ENCODE measurements around the gene PTPMT1.
"Not testable (repeated sequence)": the region's sequence is repeated elsewhere in the genome, so short reads cannot be mapped to it uniquely, and the experiment has no call there.

PTPMT1 gene

GRCh38 chr11:47546274-47546673 lies 19.1 kb upstream of the PTPMT1 start:
- H3K27ac ChIP-seq (ENCODE audit: low read depth, low read length); H3K4me3 ChIP-seq (ENCODE audit: low read depth in 1 of 2, low read length in 2 of 2); H3K36me3 ChIP-seq (ENCODE audit: control insufficient read depth in 1 of 2, insufficient read depth in 2 of 2, low read length in 2 of 2); H3K9ac ChIP-seq (ENCODE audit: low read depth in 1 of 2, low read length in 2 of 2); H3K4me1 ChIP-seq (ENCODE audit: control insufficient read depth in 1 of 2, insufficient read depth in 2 of 2, low read length in 2 of 2); H3K27me3 ChIP-seq (ENCODE audit: control insufficient read depth in 1 of 2, insufficient read depth in 2 of 2, low read length in 2 of 2); H3K9me3 ChIP-seq (ENCODE audit: control insufficient read depth in 1 of 2, low read length in 2 of 2): not testable (repeated sequence)

GRCh38 chr11:47550288-47551047 lies 14.9 kb upstream of the PTPMT1 start:
- H3K9me3 ChIP-seq (ENCODE audit: control insufficient read depth in 1 of 2, low read length in 2 of 2) = no peaks in the 10 kb centered on the region
- no peaks in the 10 kb centered on the region for H3K27me3 ChIP-seq (ENCODE audit: control insufficient read depth in 1 of 2, insufficient read depth in 2 of 2, low read length in 2 of 2)
- no peaks in the 10 kb centered on the region for H3K36me3 ChIP-seq (ENCODE audit: control insufficient read depth in 1 of 2, insufficient read depth in 2 of 2, low read length in 2 of 2)
- no peak overlapping the region for H3K9ac ChIP-seq (ENCODE audit: low read depth in 1 of 2, low read length in 2 of 2)
- H3K4me3 ChIP-seq (ENCODE audit: low read depth in 1 of 2, low read length in 2 of 2) = no peak overlapping the region
- no peak overlapping the region for H3K27ac ChIP-seq (ENCODE audit: low read depth, low read length)
- H3K4me1 ChIP-seq (ENCODE audit: control insufficient read depth in 1 of 2, insufficient read depth in 2 of 2, low read length in 2 of 2) = peaks cover 10 to 18% of the 10 kb centered on the region in 2 donors

- H3K4me3 ChIP-seq (ENCODE audit: low read depth in 1 of 2, low read length in 2 of 2) = peak overlapping the region; percentile 77 to 99
- no peak overlapping the region for H3K27ac ChIP-seq (ENCODE audit: low read depth, low read length)
- H3K4me1 ChIP-seq (ENCODE audit: control insufficient read depth in 1 of 2, insufficient read depth in 2 of 2, low read length in 2 of 2) = peaks cover 10 to 18% of the 10 kb centered on the region in 2 donors
- H3K36me3 ChIP-seq (ENCODE audit: control insufficient read depth in 1 of 2, insufficient read depth in 2 of 2, low read length in 2 of 2) = no peaks in the 10 kb centered on the region
- no peaks in the 10 kb centered on the region for H3K9me3 ChIP-seq (ENCODE audit: control insufficient read depth in 1 of 2, low read length in 2 of 2)
- H3K27me3 ChIP-seq (ENCODE audit: control insufficient read depth in 1 of 2, insufficient read depth in 2 of 2, low read length in 2 of 2) = no peaks in the 10 kb centered on the region
- H3K9ac ChIP-seq (ENCODE audit: low read depth in 1 of 2, low read length in 2 of 2) = peak overlapping the region in 1 of 2 donors; percentile 96
These were observed 14.3 kb upstream of the PTPMT1 start for GRCh38 chr11:47551086-47551485.

GRCh38 chr11:47552056-47552565 lies 13.3 kb upstream of the PTPMT1 start:
- H3K4me1 ChIP-seq (ENCODE audit: control insufficient read depth in 1 of 2, insufficient read depth in 2 of 2, low read length in 2 of 2) = peaks cover 10 to 18% of the 10 kb centered on the region in 2 donors

GRCh38 chr11:47552566-47553405 lies 12.6 kb upstream of the PTPMT1 start, which contains the start of gene CELF1:
TSS of gene CELF1 (minus strand) at chr11:47553132. CDS start at chr11:47499523, 53,609 bp downstream.
- peaks cover 10 to 18% of the 10 kb centered on the region in 2 donors for H3K4me1 ChIP-seq (ENCODE audit: control insufficient read depth in 1 of 2, insufficient read depth in 2 of 2, low read length in 2 of 2)
- peak within 1 kb of the TSS; percentile 77 to 99 for H3K4me3 ChIP-seq (ENCODE audit: low read depth in 1 of 2, low read length in 2 of 2)
- H3K9me3 ChIP-seq (ENCODE audit: control insufficient read depth in 1 of 2, low read length in 2 of 2) = no peaks in the 10 kb centered on the region
- no peaks in the 10 kb centered on the region for H3K27me3 ChIP-seq (ENCODE audit: control insufficient read depth in 1 of 2, insufficient read depth in 2 of 2, low read length in 2 of 2)
- peak within 1 kb of the TSS; percentile 80 for H3K27ac ChIP-seq (ENCODE audit: low read depth, low read length)
- no peaks in the 10 kb centered on the region for H3K36me3 ChIP-seq (ENCODE audit: control insufficient read depth in 1 of 2, insufficient read depth in 2 of 2, low read length in 2 of 2)
- peak within 1 kb of the TSS; percentile 76 to 96 for H3K9ac ChIP-seq (ENCODE audit: low read depth in 1 of 2, low read length in 2 of 2)

More at GRCh38 chr11:47552056-47552565, 13.3 kb upstream of the PTPMT1 start:
- Histone ChIP-seq H3K4me3 (ENCODE audit: low read depth in 1 of 2, low read length in 2 of 2) (peak overlapping the region; percentile 77 to 99), H3K27ac (ENCODE audit: low read depth, low read length) (peak overlapping the region; percentile 80), H3K9ac (ENCODE audit: low read depth in 1 of 2, low read length in 2 of 2) (peak overlapping the region; percentile 76 to 96), H3K36me3 (ENCODE audit: control insufficient read depth in 1 of 2, insufficient read depth in 2 of 2, low read length in 2 of 2) (no peaks in the 10 kb centered on the region), H3K9me3 (ENCODE audit: control insufficient read depth in 1 of 2, low read length in 2 of 2) (no peaks in the 10 kb centered on the region), H3K27me3 (ENCODE audit: control insufficient read depth in 1 of 2, insufficient read depth in 2 of 2, low read length in 2 of 2) (no peaks in the 10 kb centered on the region)

- Histone ChIP-seq H3K36me3 (ENCODE audit: control insufficient read depth in 1 of 2, insufficient read depth in 2 of 2, low read length in 2 of 2) (no peaks in the 10 kb centered on the region), H3K27ac (ENCODE audit: low read depth, low read length) (no peak overlapping the region), H3K9ac (ENCODE audit: low read depth in 1 of 2, low read length in 2 of 2) (peak overlapping the region; percentile 35 to 55), H3K4me3 (ENCODE audit: low read depth in 1 of 2, low read length in 2 of 2) (peak overlapping the region; percentile 72 to 99), H3K9me3 (ENCODE audit: control insufficient read depth in 1 of 2, low read length in 2 of 2) (no peaks in the 10 kb centered on the region), H3K4me1 (ENCODE audit: control insufficient read depth in 1 of 2, insufficient read depth in 2 of 2, low read length in 2 of 2) (peaks cover 10 to 18% of the 10 kb centered on the region in 2 donors), H3K27me3 (ENCODE audit: control insufficient read depth in 1 of 2, insufficient read depth in 2 of 2, low read length in 2 of 2) (no peaks in the 10 kb centered on the region)
These were observed 12.0 kb upstream of the PTPMT1 start for GRCh38 chr11:47553406-47553743.

GRCh38 chr11:47557004-47557403 lies 8.4 kb upstream of the PTPMT1 start:
- H3K4me3 ChIP-seq (ENCODE audit: low read depth in 1 of 2, low read length in 2 of 2); H3K36me3 ChIP-seq (ENCODE audit: control insufficient read depth in 1 of 2, insufficient read depth in 2 of 2, low read length in 2 of 2); H3K27ac ChIP-seq (ENCODE audit: low read depth, low read length); H3K27me3 ChIP-seq (ENCODE audit: control insufficient read depth in 1 of 2, insufficient read depth in 2 of 2, low read length in 2 of 2); H3K9ac ChIP-seq (ENCODE audit: low read depth in 1 of 2, low read length in 2 of 2); H3K9me3 ChIP-seq (ENCODE audit: control insufficient read depth in 1 of 2, low read length in 2 of 2); H3K4me1 ChIP-seq (ENCODE audit: control insufficient read depth in 1 of 2, insufficient read depth in 2 of 2, low read length in 2 of 2): not testable (repeated sequence)

- H3K4me3 ChIP-seq (ENCODE audit: low read depth in 1 of 2, low read length in 2 of 2) = no peak overlapping the region
- no peaks in the 10 kb centered on the region for H3K36me3 ChIP-seq (ENCODE audit: control insufficient read depth in 1 of 2, insufficient read depth in 2 of 2, low read length in 2 of 2)
- no peak overlapping the region for H3K9ac ChIP-seq (ENCODE audit: low read depth in 1 of 2, low read length in 2 of 2)
- no peaks in the 10 kb centered on the region for H3K4me1 ChIP-seq (ENCODE audit: control insufficient read depth in 1 of 2, insufficient read depth in 2 of 2, low read length in 2 of 2)
- H3K9me3 ChIP-seq (ENCODE audit: control insufficient read depth in 1 of 2, low read length in 2 of 2) = no peaks in the 10 kb centered on the region
- no peaks in the 10 kb centered on the region for H3K27me3 ChIP-seq (ENCODE audit: control insufficient read depth in 1 of 2, insufficient read depth in 2 of 2, low read length in 2 of 2)
- no peak overlapping the region for H3K27ac ChIP-seq (ENCODE audit: low read depth, low read length)
These were observed 6.7 kb upstream of the PTPMT1 start for GRCh38 chr11:47558695-47559094.

- H3K9ac ChIP-seq (ENCODE audit: low read depth in 1 of 2, low read length in 2 of 2) = no peak overlapping the region
- H3K4me3 ChIP-seq (ENCODE audit: low read depth in 1 of 2, low read length in 2 of 2) = no peak overlapping the region
- peaks cover 0 to 5% of the 10 kb centered on the region in 2 donors for H3K4me1 ChIP-seq (ENCODE audit: control insufficient read depth in 1 of 2, insufficient read depth in 2 of 2, low read length in 2 of 2)
- H3K9me3 ChIP-seq (ENCODE audit: control insufficient read depth in 1 of 2, low read length in 2 of 2) = no peaks in the 10 kb centered on the region
- H3K36me3 ChIP-seq (ENCODE audit: control insufficient read depth in 1 of 2, insufficient read depth in 2 of 2, low read length in 2 of 2) = no peaks in the 10 kb centered on the region
- no peak overlapping the region for H3K27ac ChIP-seq (ENCODE audit: low read depth, low read length)
- H3K27me3 ChIP-seq (ENCODE audit: control insufficient read depth in 1 of 2, insufficient read depth in 2 of 2, low read length in 2 of 2) = no peaks in the 10 kb centered on the region
These were observed 5.0 kb upstream of the PTPMT1 start for GRCh38 chr11:47560426-47560825.

GRCh38 chr11:47562393-47562792 lies 3.0 kb upstream of the PTPMT1 start:
- not testable (repeated sequence) for H3K4me3 ChIP-seq (ENCODE audit: low read depth in 1 of 2, low read length in 2 of 2); H3K9me3 ChIP-seq (ENCODE audit: control insufficient read depth in 1 of 2, low read length in 2 of 2); H3K9ac ChIP-seq (ENCODE audit: low read depth in 1 of 2, low read length in 2 of 2); H3K36me3 ChIP-seq (ENCODE audit: control insufficient read depth in 1 of 2, insufficient read depth in 2 of 2, low read length in 2 of 2); H3K27ac ChIP-seq (ENCODE audit: low read depth, low read length); H3K27me3 ChIP-seq (ENCODE audit: control insufficient read depth in 1 of 2, insufficient read depth in 2 of 2, low read length in 2 of 2)
- peaks cover 0 to 13% of the 10 kb centered on the region in 2 donors for H3K4me1 ChIP-seq (ENCODE audit: control insufficient read depth in 1 of 2, insufficient read depth in 2 of 2, low read length in 2 of 2)

Measured in duodenal mucosa (tissue), 2 donors.